Left lung (tissue), 10 donors: ENCODE data around the gene ZCCHC24. TPM values are rescaled to one million over a fixed set of nuclear protein-coding genes. Genes with fewer than 3 reads are reported as not detected.

Experiments
- ATAC-seq: fragments of 200-7000 bp; cut with Tn5 transposase; one replicate; pipeline ENCODE4 v1.9.1; 2020; ENCODE audit warnings: moderate library complexity
- DNase-seq, 4 donors: peaks; one replicate each; pipeline ENCODE4 v3.0.0-alpha.2; 2013 to 2020
- H3K27ac ChIP-seq, 2 donors: fragments of 200-600 bp; sonication (generic) in 1 of 2; one replicate each; pipeline versions ENCODE4 v1.5.0 to v1.8.0; 2020 to 2021
- H3K27me3 ChIP-seq, 2 donors: fragments of 200-600 bp; sonication (generic) in 1 of 2; one replicate each; pipeline versions ENCODE4 v1.5.0 to v1.8.0; 2020 to 2021
- H3K36me3 ChIP-seq, 2 donors: fragments of 200-600 bp; sonication (generic) in 1 of 2; one replicate each; pipeline versions ENCODE4 v1.5.0 to v1.8.0; 2020 to 2021
- H3K4me1 ChIP-seq, 2 donors: fragments of 200-600 bp; one replicate each; pipeline ENCODE4 v1.8.0; 2021
- H3K4me3 ChIP-seq, 2 donors: fragments of 200-600 bp; sonication (generic) in 1 of 2; one replicate each; pipeline versions ENCODE4 v1.5.0 to v1.8.0; 2020 to 2021; ENCODE audit warnings: mild to moderate bottlenecking in 1 of 2
- H3K9me3 ChIP-seq, 2 donors: fragments of 200-600 bp; sonication (generic) in 1 of 2; one replicate each; pipeline versions ENCODE4 v1.5.0 to v1.8.0; 2020 to 2021
- CTCF ChIP-seq, 2 donors: fragments of 200-600 bp; sonication (generic) in 1 of 2; IDR thresholded peaks; one replicate each; pipeline versions ENCODE4 v1.5.0 to v1.8.0; 2021; ENCODE audit warnings: antibody characterized with exemption in 2 of 2
- intact Hi-C, 2 donors: fragments of 100-400 bp; cut with DNase I; formaldehyde crosslinking; loops; one replicate each; pipeline versions ENCODE4 v1.11.2 to v1.14.2; 2022
- polyA plus RNA-seq, 6 donors: library from polyadenylated mRNA; unstranded; fragments of 120-200 nt; gene quantifications; one replicate each; pipeline ENCODE4 v1.2.1, GENCODE V29; 2013; ENCODE audit not compliant: insufficient read length in 6 of 6
- total RNA-seq, 2 donors: library from RNA; stranded (reverse); fragmentation: NEBNext Ultra II Directional; extraction: Animal tissue kit (Norgen Biotek cat#: 25700); gene quantifications; one replicate each; pipeline ENCODE4 v1.2.1, GENCODE V29; 2021
- donor health status: DM: no; HTN: yes; CAD: no.
- donor health status: DM: no; HTN: no; CAD: no.

ZCCHC24 gene
- total and polyA plus RNA-seq, 8 donors, result 28.9 to 48.3 (median 37.1) TPM

GRCh38 chr10:79349766-79350406, 95.5 kb downstream of the ZCCHC24 start:
- no peak for TF ChIP-seq CTCF (IDR thresholded peaks at IDR 0.05)
- H3K4me3 ChIP-seq, result peak overlapping the region in 1 of 2 donors; percentile 94
- peaks cover 0 to 62% of the 10 kb centered on the region in 2 donors for H3K36me3 ChIP-seq

DNA sequence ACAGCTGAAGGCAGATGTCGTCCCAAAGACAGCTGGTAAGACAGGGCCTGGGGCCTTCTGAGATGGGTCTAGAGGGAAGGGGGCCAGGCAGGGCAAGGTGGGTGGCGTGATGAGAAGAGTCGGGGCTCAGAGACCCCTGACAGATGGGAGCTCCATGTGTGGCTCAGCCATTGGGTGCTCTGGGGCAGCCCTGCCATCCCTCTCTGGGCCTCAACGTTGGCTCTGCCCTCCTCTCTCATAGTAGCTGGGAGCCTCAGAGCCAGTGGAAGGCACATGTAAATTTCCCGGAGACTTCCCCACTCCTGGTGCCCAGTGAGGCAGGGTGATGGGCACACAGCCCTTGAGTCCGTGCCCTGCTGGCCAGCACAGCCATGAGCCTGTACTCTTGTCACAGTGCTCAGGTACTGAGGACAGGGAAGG, 96.3 kb downstream of the ZCCHC24 start:
- Histone ChIP-seq H3K27me3 (no peaks in the 10 kb centered on the region), H3K4me1 (peaks cover 10 to 86% of the 10 kb centered on the region in 2 donors), H3K36me3 (peaks cover 0 to 54% of the 10 kb centered on the region in 2 donors), H3K27ac (peak overlapping the region in 1 of 2 donors; percentile 97), H3K9me3 (no peaks in the 10 kb centered on the region), H3K4me3 (peak overlapping the region in 1 of 2 donors; percentile 94)
- intact Hi-C loops, result no loop called here
- TF ChIP-seq CTCF (IDR thresholded peaks at IDR 0.05), result no peak
- no peak for DNase-seq
- ATAC-seq, result no peak

More at GRCh38 chr10:79349766-79350406, 95.5 kb downstream of the ZCCHC24 start:
- no peak for DNase-seq
- intact Hi-C loops, result no loop called here
- Histone ChIP-seq H3K27ac (peak overlapping the region in 1 of 2 donors; percentile 97), H3K9me3 (no peaks in the 10 kb centered on the region), H3K27me3 (no peaks in the 10 kb centered on the region), H3K4me1 (peaks cover 10 to 90% of the 10 kb centered on the region in 2 donors)
- no peak for ATAC-seq

- ATAC-seq, result no peak
- H3K36me3 ChIP-seq, result peaks cover 0 to 49% of the 10 kb centered on the region in 2 donors
- intact Hi-C loops, result no loop called here
- H3K4me3 ChIP-seq, result peak overlapping the region; percentile 94
- H3K27me3 ChIP-seq, result no peaks in the 10 kb centered on the region
- H3K4me1 ChIP-seq, result peaks cover 10 to 82% of the 10 kb centered on the region in 2 donors
- no peak for TF ChIP-seq CTCF (IDR thresholded peaks at IDR 0.05)
- peak overlapping the region; percentile 85 to 97 for H3K27ac ChIP-seq
- no peaks in the 10 kb centered on the region for H3K9me3 ChIP-seq
- DNase-seq, result no peak
Measured at GRCh38 chr10:79348640-79348988, 96.8 kb downstream of the ZCCHC24 start.

DNA sequence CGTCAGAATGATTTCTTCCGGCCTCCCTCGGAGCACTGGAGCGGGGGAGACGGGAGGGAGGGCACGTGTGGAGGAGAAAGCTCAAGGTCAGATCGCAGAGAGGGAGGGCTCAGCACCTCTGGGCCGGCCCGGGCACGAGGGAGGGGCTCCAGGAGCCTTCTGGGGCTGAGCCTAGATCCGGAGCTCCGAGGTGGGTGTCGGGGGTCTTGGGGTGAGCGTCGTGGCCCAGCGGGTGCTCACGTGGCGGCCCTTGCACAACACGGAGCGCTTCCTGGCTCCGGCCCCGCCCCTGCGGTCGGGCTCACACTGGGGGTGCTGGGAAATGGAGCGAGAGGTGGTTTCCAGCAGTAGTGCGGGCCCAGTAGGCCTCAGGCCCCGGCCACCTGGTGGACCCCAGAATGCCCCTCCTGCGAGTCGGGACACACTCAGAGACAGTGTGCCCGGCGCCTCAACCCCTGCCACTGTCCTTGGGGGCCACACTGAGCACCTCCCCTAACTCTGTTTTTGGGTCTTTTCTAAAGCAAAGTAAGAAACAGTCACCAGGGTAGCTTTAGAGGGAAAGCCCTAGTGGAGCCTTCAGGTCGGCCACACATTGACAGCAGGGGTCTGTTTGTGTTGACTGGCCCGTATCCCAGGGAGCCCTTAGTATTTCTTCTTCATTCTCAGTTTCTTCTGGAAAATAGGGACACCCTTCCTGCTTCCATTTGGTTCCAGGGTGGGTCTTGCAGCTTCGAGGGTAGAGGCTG, 97.4 kb downstream of the ZCCHC24 start:
- peaks cover 10 to 76% of the 10 kb centered on the region in 2 donors for H3K4me1 ChIP-seq
- no peaks in the 10 kb centered on the region for H3K27me3 ChIP-seq
- H3K36me3 ChIP-seq, result peaks cover 0 to 44% of the 10 kb centered on the region in 2 donors
- intact Hi-C loops, result no loop called here
- H3K4me3 ChIP-seq, result peak overlapping the region; percentile 94
- ATAC-seq, result peak; percentile 71
- DNase-seq, result peak; percentile 40 to 96 (median 80)
- no peak for TF ChIP-seq CTCF (IDR thresholded peaks at IDR 0.05)
- H3K27ac ChIP-seq, result peak overlapping the region; percentile 85 to 97
- H3K9me3 ChIP-seq, result no peaks in the 10 kb centered on the region

- H3K4me3 ChIP-seq, result peak within 1 kb of the TSS; percentile 94
- peak; percentile 98 to 100 for TF ChIP-seq CTCF (IDR thresholded peaks at IDR 0.05)
- intact Hi-C loops, result no loop called here
- peak; percentile 88 to 100 (median 96) for DNase-seq
- peak within 1 kb of the TSS; percentile 85 to 97 for H3K27ac ChIP-seq
- H3K9me3 ChIP-seq, result no peaks in the 10 kb centered on the region
- ATAC-seq, result peak; percentile 95
- H3K36me3 ChIP-seq, result peaks cover 0 to 37% of the 10 kb centered on the region in 2 donors
- peaks cover 10 to 69% of the 10 kb centered on the region in 2 donors for H3K4me1 ChIP-seq
- H3K27me3 ChIP-seq, result no peaks in the 10 kb centered on the region
Measured at GRCh38 chr10:79347226-79347893, 98.1 kb downstream of the ZCCHC24 start, which contains the start of gene PPIF. PPIF (plus strand) TSS chr10:79347469; CDS start chr10:79347549, 80 bp downstream.
